KBM-7 (cell line): ENCODE measurements around the gene TOP3B.

Experiments
- DNase-seq: peaks from one replicate; pipeline ENCODE4 v3.0.0-alpha.2; 2015
- in situ Hi-C: fragments of 300-500 bp; cut with MboI; formaldehyde crosslinking; loops from 2 replicates; pipeline ENCODE4 v1.14.3; 2020; ENCODE audit warnings: low sequenced_read_pairs, low pct_unique_long_range_greater_than_20kb, mixed read lengths

TOP3B gene, protein sequence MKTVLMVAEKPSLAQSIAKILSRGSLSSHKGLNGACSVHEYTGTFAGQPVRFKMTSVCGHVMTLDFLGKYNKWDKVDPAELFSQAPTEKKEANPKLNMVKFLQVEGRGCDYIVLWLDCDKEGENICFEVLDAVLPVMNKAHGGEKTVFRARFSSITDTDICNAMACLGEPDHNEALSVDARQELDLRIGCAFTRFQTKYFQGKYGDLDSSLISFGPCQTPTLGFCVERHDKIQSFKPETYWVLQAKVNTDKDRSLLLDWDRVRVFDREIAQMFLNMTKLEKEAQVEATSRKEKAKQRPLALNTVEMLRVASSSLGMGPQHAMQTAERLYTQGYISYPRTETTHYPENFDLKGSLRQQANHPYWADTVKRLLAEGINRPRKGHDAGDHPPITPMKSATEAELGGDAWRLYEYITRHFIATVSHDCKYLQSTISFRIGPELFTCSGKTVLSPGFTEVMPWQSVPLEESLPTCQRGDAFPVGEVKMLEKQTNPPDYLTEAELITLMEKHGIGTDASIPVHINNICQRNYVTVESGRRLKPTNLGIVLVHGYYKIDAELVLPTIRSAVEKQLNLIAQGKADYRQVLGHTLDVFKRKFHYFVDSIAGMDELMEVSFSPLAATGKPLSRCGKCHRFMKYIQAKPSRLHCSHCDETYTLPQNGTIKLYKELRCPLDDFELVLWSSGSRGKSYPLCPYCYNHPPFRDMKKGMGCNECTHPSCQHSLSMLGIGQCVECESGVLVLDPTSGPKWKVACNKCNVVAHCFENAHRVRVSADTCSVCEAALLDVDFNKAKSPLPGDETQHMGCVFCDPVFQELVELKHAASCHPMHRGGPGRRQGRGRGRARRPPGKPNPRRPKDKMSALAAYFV

DNA sequence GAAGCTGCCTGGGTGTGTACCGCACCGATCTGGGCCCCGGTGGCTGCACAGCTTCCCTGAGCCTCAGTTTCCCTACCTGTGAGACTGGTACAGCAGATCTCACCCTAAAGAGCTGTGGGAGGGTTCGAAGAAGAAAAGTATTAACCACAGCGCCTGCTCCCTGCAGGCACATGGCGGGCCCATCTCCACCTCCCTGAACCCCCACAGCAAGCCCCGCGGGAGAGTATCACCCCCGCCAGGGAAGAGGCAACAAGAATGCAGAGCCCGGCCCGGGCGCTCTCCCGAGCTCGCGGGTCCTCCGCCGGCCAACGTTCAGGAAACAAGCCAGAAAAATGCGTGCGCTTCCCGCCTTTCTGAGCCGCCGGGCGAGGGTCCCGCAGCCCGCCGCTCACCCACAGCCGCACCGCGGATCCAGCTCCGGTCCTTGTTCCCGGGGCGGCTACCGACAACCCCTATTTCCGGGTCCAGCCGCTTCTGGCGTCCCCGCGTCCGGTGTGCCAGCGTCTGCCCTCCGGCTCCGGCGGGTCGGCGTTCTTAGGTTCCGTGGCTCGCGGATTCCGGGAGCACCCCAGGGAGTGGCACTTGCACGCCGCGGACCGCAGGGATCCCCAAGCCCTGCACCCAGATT lies at the start of gene TOP3B:
Gene TOP3B, minus strand, starts transcription at position 450 of the 628 bp plus-strand sequence. CDS start 7,078 bp downstream, outside the sequence.
- peak; percentile 79 for DNase-seq
- in situ Hi-C loops, result no loop called here

DNA sequence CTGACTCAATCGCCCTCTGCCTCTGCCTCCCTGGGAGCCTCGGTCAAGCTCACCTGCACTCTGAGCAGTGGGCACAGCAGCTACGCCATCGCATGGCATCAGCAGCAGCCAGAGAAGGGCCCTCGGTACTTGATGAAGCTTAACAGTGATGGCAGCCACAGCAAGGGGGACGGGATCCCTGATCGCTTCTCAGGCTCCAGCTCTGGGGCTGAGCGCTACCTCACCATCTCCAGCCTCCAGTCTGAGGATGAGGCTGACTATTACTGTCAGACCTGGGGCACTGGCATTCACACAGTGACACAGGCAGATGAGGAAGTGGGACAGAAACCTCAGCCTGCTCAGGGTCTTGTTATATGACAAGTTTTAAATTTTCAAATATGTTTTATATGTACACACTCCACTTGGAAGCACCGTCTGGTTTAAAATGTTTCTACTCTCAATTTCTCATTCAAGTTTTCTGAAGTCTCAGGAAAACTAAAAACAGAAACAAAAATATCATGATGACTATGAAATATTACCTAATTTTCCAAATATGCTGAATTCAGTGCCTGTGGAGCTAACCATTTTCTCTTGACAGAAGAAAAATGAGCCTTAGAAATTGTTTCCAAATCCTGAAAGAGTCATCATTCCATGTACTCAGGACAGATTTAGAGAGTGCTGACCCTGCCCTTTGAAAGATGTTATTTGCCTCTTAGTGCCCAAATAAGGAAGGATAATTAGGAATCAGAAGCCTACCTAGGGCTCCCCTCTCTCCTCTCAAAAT lies 48.8 kb upstream of the TOP3B start:
- in situ Hi-C loops, result no loop called here
- DNase-seq, result no peak

- peak; percentile 8 for DNase-seq
- in situ Hi-C loops, result no loop called here
These were observed 48.1 kb upstream of the TOP3B start for GRCh38 chr22:22030493-22031182.

DNA sequence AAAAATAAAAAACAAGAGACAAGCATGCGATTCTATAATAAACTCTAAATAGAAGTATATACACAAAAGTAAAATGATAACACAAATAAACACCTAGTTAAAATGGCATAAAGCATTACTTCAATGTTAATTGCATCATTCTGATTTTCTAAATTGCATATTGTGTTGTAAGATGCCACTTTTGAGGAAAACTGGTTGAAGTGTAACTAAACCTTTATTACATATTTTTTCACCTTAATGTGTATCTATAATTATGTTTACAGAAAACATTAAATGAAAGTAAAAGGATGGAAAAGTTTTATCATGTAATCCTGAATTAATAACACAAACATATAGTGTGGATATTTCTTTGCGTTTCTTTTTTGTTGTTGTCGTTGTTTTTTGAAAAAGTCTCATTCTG lies 45.4 kb upstream of the TOP3B start:
- in situ Hi-C loops, result no loop called here
- DNase-seq, result no peak

DNA sequence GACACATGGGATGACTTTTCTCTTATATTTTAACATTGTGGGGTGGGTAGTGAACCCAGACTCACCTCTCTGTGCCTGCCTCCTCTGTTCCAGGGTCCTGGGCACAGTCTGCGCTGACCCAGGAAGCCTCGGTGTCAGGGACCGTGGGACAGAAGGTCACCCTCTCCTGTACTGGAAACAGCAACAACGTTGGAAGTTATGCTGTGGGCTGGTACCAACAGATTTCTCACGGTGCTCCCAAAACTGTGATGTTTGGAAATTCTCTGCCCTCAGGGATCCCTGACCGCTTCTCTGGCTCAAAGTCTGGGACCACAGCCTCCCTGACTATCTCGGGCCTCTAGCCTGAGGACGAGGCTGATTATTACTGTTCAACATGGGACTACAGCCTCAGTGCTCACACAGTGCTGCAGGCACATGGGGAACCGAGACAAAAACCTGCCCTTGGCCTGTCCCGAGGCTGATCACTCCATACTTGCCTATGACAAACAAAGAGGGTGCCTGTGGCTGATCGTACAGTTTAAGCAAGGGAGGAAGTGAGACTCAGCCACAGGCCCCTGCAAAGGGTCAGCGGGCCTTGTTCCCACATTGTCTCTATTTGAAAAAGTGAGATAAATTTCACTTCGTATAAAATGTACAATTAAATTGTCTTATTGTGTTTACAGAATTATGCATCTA lies 43.7 kb upstream of the TOP3B start:
- DNase-seq, result no peak
- in situ Hi-C loops, result no loop called here

DNA sequence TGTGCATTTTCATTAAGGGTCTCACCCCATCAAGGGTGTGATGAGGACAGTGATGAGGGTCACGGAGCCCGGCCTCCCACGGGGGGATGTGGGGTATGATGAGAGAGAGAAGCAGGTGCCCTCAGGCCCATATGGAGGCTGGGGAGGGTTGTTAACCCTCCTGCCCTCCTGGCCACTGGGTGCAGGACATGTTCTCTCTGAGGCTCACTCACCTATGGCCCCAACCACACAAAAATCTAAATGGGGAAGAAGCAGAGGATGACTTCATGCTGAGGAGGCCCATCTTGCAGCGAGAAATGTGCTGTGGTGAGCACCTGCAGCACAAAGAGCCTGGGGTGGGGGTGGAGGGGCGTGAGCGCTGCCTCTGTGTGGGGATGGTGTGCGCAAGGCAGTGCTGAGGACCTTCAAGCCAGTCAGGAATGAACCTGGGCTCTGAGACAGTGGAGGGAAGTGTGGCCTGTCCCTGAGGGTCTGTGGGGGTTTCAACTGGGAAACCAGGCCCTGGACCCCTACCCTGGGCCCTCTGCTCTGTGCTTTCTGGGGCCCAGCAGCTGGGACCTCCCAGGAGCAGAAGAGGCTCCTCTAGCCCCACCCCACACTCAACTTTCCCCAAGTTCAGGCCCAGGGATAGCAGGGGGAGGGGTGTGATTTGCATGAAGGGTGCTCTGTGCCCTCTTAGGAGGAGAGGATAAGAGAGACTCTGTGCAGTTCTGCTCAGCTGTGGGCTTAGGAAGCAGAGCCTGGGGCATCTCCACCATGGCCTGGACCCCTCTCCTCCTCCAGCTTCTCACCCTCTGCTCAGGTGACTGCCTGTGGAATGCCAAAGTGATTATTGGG lies 43.0 kb upstream of the TOP3B start:
- no peak for DNase-seq
- in situ Hi-C loops, result no loop called here

DNA sequence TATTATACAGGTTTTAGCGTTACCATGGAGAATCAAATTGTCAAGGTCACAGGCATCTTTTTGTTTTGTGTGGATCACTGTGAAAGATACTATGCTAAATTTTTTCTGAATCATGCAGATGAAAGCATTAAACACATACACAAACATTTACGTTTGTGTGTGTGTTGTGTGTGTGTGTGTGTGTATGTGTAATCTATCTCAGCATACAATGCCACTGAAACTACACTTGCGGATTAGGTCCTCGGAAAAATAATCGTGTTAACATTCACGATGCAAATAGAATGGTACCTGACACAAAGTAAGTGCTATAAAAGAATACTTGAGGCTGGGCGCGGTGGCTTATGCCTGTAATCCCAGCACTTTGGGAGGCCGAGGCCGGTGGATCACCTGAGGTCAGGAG lies 41.9 kb upstream of the TOP3B start:
- DNase-seq, result no peak
- in situ Hi-C loops, result no loop called here

- DNase-seq, result no peak
- in situ Hi-C loops, result no loop called here
These were observed 41.1 kb upstream of the TOP3B start for GRCh38 chr22:22023581-22024137.

DNA sequence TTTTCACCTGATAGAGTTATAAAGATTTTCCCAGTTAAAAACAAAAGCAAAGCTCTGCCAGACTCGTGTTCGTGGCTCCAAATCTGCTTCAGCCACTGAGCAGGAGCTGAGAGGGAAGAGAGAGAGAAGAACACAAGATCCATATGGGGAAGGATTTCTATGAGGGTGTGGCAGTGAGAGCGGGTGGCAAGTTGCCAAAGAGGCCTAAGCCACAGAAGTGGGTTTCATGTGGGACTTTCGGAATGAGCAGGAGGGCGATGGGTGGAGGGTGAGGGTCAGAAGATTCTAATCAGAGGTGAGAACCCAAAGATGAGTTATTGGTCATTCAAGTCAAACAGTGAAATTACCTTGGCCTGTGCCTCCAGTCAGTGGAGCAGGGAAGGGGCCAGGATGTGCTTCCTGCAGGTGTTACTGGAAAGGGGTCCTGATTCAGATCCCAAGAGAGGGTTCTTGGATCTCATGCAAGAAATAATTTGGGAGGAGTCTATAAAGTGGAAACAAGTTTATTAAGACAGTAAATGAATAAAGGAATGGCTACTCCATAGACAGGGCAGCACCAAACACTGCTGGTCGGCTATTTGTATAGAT lies 40.5 kb upstream of the TOP3B start:
- in situ Hi-C loops, result no loop called here

GRCh38 chr22:22022255-22022840 lies 39.8 kb upstream of the TOP3B start:
- in situ Hi-C loops, result no loop called here
- no peak for DNase-seq

More for the DNA sequence above, 40.5 kb upstream of the TOP3B start:
- DNase-seq, result no peak

- in situ Hi-C loops, result no loop called here
- DNase-seq, result no peak
These were observed 38.7 kb upstream of the TOP3B start for GRCh38 chr22:22021162-22021750.

GRCh38 chr22:22020425-22020852 lies 37.9 kb upstream of the TOP3B start:
- in situ Hi-C loops, result no loop called here

GRCh38 chr22:22019659-22020424 lies 37.3 kb upstream of the TOP3B start:
- in situ Hi-C loops, result no loop called here
- no peak for DNase-seq

More at GRCh38 chr22:22020425-22020852, 37.9 kb upstream of the TOP3B start:
- no peak for DNase-seq

- DNase-seq, result no peak
- in situ Hi-C loops, result no loop called here
These were observed 36.5 kb upstream of the TOP3B start for GRCh38 chr22:22018825-22019658.
